ENCODE measurements around the gene KRTAP12-1.

GRCh38 chr21:44727757-44728156, 45.8 kb upstream of the KRTAP12-1 start:
- TF ChIP-seq POLR2A (IDR thresholded peaks at IDR 0.05) (no peak), CTCF (IDR thresholded peaks at IDR 0.05) (no peak), POLR2AphosphoS5 (IDR thresholded peaks at IDR 0.05) (no peak), EP300 (IDR thresholded peaks at IDR 0.05) (no peak)

Measured in upper lobe of left lung (tissue), 4 donors.